Suprapubic skin (tissue), 4 donors: Measurements from ENCODE around the gene ERBB4. TPM values are rescaled to one million over a fixed set of nuclear protein-coding genes. Genes with fewer than 3 reads are reported as not detected.
"Not testable (repeated sequence)": the region's sequence is repeated elsewhere in the genome, so short reads cannot be mapped to it uniquely, and the experiment has no call there.

ENCODE experiments used
- DNase-seq, 2 donors: peaks; one replicate each; pipeline ENCODE4 v3.0.0-alpha.2; 2019; ENCODE audit warnings: low spot score in 2 of 2
- H3K27ac ChIP-seq: fragments of 200-600 bp; sonication (generic); one replicate; pipeline ENCODE4 v1.5.1; 2019
- H3K27me3 ChIP-seq: fragments of 200-600 bp; sonication (generic); one replicate; pipeline ENCODE4 v1.5.1; 2019
- H3K36me3 ChIP-seq: fragments of 200-600 bp; sonication (generic); one replicate; pipeline ENCODE4 v1.5.1; 2019
- H3K4me1 ChIP-seq: fragments of 200-600 bp; sonication (generic); one replicate; pipeline ENCODE4 v1.5.1; 2019
- H3K4me3 ChIP-seq: fragments of 200-600 bp; sonication (generic); one replicate; pipeline ENCODE4 v1.5.1; 2019; ENCODE audit warnings: mild to moderate bottlenecking
- H3K9me3 ChIP-seq: fragments of 200-600 bp; sonication (generic); one replicate; pipeline ENCODE4 v1.5.1; 2019
- CTCF ChIP-seq, 2 donors: fragments of 200-600 bp in 1 of 2; fragments of 450-650 bp in 1 of 2; sonication (generic) in 1 of 2; IDR thresholded peaks; one replicate each; pipeline ENCODE4 v1.5.1; 2016 to 2019; ENCODE audit warnings: antibody characterized with exemption in 2 of 2, mild to moderate bottlenecking in 1 of 2, moderate library complexity in 1 of 2
- EP300 ChIP-seq: sonication (generic); formaldehyde crosslinking; IDR thresholded peaks from one replicate; pipeline ENCODE4 v1.6.1; 2017; ENCODE audit warnings: antibody characterized with exemption
- POLR2A ChIP-seq, 2 donors: fragments of 450-650 bp; IDR thresholded peaks; one replicate each; pipeline ENCODE4 v1.6.1; 2017; ENCODE audit warnings: antibody characterized with exemption in 2 of 2, mild to moderate bottlenecking in 2 of 2, moderate library complexity in 2 of 2
- POLR2AphosphoS5 ChIP-seq, 3 donors: sonication (generic); formaldehyde crosslinking; IDR thresholded peaks; one replicate each; pipeline ENCODE4 v1.6.1; 2017; ENCODE audit warnings: antibody characterized with exemption in 3 of 3
- WGBS: methylation state at CpG from one replicate; pipeline ENCODE4 v1.1.5; 2018; 5-methylcytosine and 5-hydroxymethylcytosine counted together
- total RNA-seq, 4 donors: library from RNA; depleted of rRNA; stranded (reverse); fragments of >200 nt; gene quantifications; one replicate each; pipeline ENCODE4 v1.1.0, GENCODE V29; 2016

Gene ERBB4
- total RNA-seq, 4 donors from 2014 or later, result 0.95 to 6.4 (median 1.5) TPM

- TF ChIP-seq EP300, result no peak
- no peak for TF ChIP-seq POLR2A (IDR thresholded peaks at IDR 0.05)
- no peak overlapping the region for H3K27ac ChIP-seq
Observed at GRCh38 chr2:211729433-211729832, 809.2 kb downstream of the ERBB4 start.

GRCh38 chr2:211724933-211725332 lies 813.7 kb downstream of the ERBB4 start:
- DNase-seq, result no peak
- TF ChIP-seq POLR2AphosphoS5 (IDR thresholded peaks at IDR 0.05) (no peak), EP300 (no peak), POLR2A (IDR thresholded peaks at IDR 0.05) (no peak), CTCF (IDR thresholded peaks at IDR 0.05) (no peak)
- 69% methylated on average over 5 of the region's 5 CpGs for WGBS
- Histone ChIP-seq H3K9me3 (no peaks in the 10 kb centered on the region), H3K4me1 (no peaks in the 10 kb centered on the region), H3K4me3 (no peak overlapping the region), H3K27me3 (no peaks in the 10 kb centered on the region), H3K36me3 (no peaks in the 10 kb centered on the region), H3K27ac (no peak overlapping the region)

More at GRCh38 chr2:211729433-211729832, 809.2 kb downstream of the ERBB4 start:
- no peaks in the 10 kb centered on the region for H3K36me3 ChIP-seq
- no peaks in the 10 kb centered on the region for H3K27me3 ChIP-seq
- no peak overlapping the region for H3K4me3 ChIP-seq
- DNase-seq, result no peak
- H3K4me1 ChIP-seq, result no peaks in the 10 kb centered on the region
- H3K9me3 ChIP-seq, result no peaks in the 10 kb centered on the region

GRCh38 chr2:211723398-211723797 lies 815.2 kb downstream of the ERBB4 start:
- no peak for DNase-seq
- TF ChIP-seq POLR2AphosphoS5 (IDR thresholded peaks at IDR 0.05) (no peak), EP300 (no peak)

GRCh38 chr2:211722928-211723327 lies 815.7 kb downstream of the ERBB4 start:
- WGBS, result 73% methylated on average over 2 of the region's 2 CpGs
- H3K4me1 ChIP-seq, result no peaks in the 10 kb centered on the region

More at GRCh38 chr2:211723398-211723797, 815.2 kb downstream of the ERBB4 start:
- no peaks in the 10 kb centered on the region for H3K9me3 ChIP-seq
- H3K4me3 ChIP-seq, result no peak overlapping the region
- H3K27ac ChIP-seq, result no peak overlapping the region
- H3K4me1 ChIP-seq, result no peaks in the 10 kb centered on the region
- WGBS, result 72% methylated on average over 1 of the region's 1 CpG
- H3K27me3 ChIP-seq, result no peaks in the 10 kb centered on the region
- H3K36me3 ChIP-seq, result no peaks in the 10 kb centered on the region

GRCh38 chr2:211721874-211722273 lies 816.7 kb downstream of the ERBB4 start:
- not testable (repeated sequence) for H3K4me3 ChIP-seq, DNase-seq, H3K4me1 ChIP-seq, H3K27ac ChIP-seq, H3K36me3 ChIP-seq, H3K9me3 ChIP-seq, H3K27me3 ChIP-seq
- 96% methylated on average over 9 of the region's 9 CpGs for WGBS

More at GRCh38 chr2:211722928-211723327, 815.7 kb downstream of the ERBB4 start:
- Histone ChIP-seq H3K36me3 (no peaks in the 10 kb centered on the region), H3K9me3 (no peaks in the 10 kb centered on the region), H3K4me3 (no peak overlapping the region), H3K27ac (no peak overlapping the region), H3K27me3 (no peaks in the 10 kb centered on the region)
- no peak for TF ChIP-seq EP300
- no peak for TF ChIP-seq CTCF (IDR thresholded peaks at IDR 0.05)
- TF ChIP-seq POLR2AphosphoS5 (IDR thresholded peaks at IDR 0.05), result no peak
- TF ChIP-seq POLR2A (IDR thresholded peaks at IDR 0.05), result no peak
- no peak for DNase-seq

- no peak for DNase-seq
- no peaks in the 10 kb centered on the region for H3K4me1 ChIP-seq
- H3K9me3 ChIP-seq, result no peaks in the 10 kb centered on the region
- no peak overlapping the region for H3K4me3 ChIP-seq
- no peak for TF ChIP-seq CTCF (IDR thresholded peaks at IDR 0.05)
- TF ChIP-seq POLR2AphosphoS5 (IDR thresholded peaks at IDR 0.05), result no peak
- no peak for TF ChIP-seq EP300
- no peak for TF ChIP-seq POLR2A (IDR thresholded peaks at IDR 0.05)
- 41% methylated on average over 1 of the region's 1 CpG for WGBS
- no peaks in the 10 kb centered on the region for H3K36me3 ChIP-seq
- no peaks in the 10 kb centered on the region for H3K27me3 ChIP-seq
- no peak overlapping the region for H3K27ac ChIP-seq
Observed at GRCh38 chr2:211709389-211709788, 829.2 kb downstream of the ERBB4 start.

GRCh38 chr2:211692689-211693088 lies 845.9 kb downstream of the ERBB4 start:
- WGBS, result 71% methylated on average over 2 of the region's 2 CpGs
- TF ChIP-seq CTCF (IDR thresholded peaks at IDR 0.05) (no peak), POLR2AphosphoS5 (IDR thresholded peaks at IDR 0.05) (no peak), POLR2A (IDR thresholded peaks at IDR 0.05) (no peak), EP300 (no peak)
- H3K27ac ChIP-seq, result no peak overlapping the region
- no peaks in the 10 kb centered on the region for H3K36me3 ChIP-seq
- H3K4me3 ChIP-seq, result no peak overlapping the region
- H3K4me1 ChIP-seq, result no peaks in the 10 kb centered on the region
- DNase-seq, result no peak
- H3K27me3 ChIP-seq, result no peaks in the 10 kb centered on the region
- no peaks in the 10 kb centered on the region for H3K9me3 ChIP-seq
